IMR-90 (cell line): Measurements from ENCODE around the gene MGAT5. TPM values are rescaled to one million over a fixed set of nuclear protein-coding genes. Genes with fewer than 3 reads are reported as not detected.

Experiments used
- ATAC-seq: fragments of 200-7000 bp; cut with Tn5 transposase; 2 replicates; pipeline ENCODE4 v1.9.1; 2020; ENCODE audit warnings: low read depth, mild to moderate bottlenecking, moderate library complexity
- BruUV-seq: library from RNA; stranded (reverse); fragments of 400-500 nt; replicated peaks from 2 replicates; lab custom pipeline; 2021; lab: Mats Ljungman, UMichigan
- CTCF ChIA-PET: fragments of 300-600 bp; formaldehyde crosslinking; extraction: SDS; loops from one replicate; lab custom pipeline; 2021; ENCODE audit warnings: antibody characterized with exemption; lab: Yijun Ruan, JAX
- POLR2A ChIA-PET: fragments of 300-600 bp; sonication (Branson Sonifier 250); formaldehyde crosslinking; loops from one replicate; lab custom pipeline; 2022; ENCODE audit warnings: antibody characterized with exemption; ENCODE audit not compliant: unreplicated experiment; lab: Charles Lee
- DNase-seq: peaks from one replicate; pipeline ENCODE4 v3.0.0; 2013
- H2AFZ ChIP-seq: replicated peaks from 2 replicates; pipeline ENCODE3; 2013; ENCODE audit warnings: low read length, mild to moderate bottlenecking; ENCODE audit not compliant: poor library complexity
- H2AK5ac ChIP-seq: 2 replicates; pipeline ENCODE4 v1.6.1; 2013; ENCODE audit warnings: low read depth, low read length, inconsistent platforms
- H2AK9ac ChIP-seq: replicated peaks from 2 replicates; pipeline ENCODE3; 2013; ENCODE audit warnings: mild to moderate bottlenecking, low read depth, low read length, moderate library complexity; ENCODE audit not compliant: poor library complexity
- H2BK120ac ChIP-seq: 2 replicates; pipeline ENCODE4 v1.6.1; 2013; ENCODE audit warnings: low read depth, low read length, inconsistent platforms
- H2BK15ac ChIP-seq: 3 replicates; pipeline ENCODE4 v1.6.1; 2013; ENCODE audit warnings: low read depth, low read length, inconsistent platforms
- H2BK20ac ChIP-seq: 2 replicates; pipeline ENCODE4 v1.6.1; 2013; ENCODE audit warnings: low read depth, mild to moderate bottlenecking, inconsistent platforms, low read length, moderate library complexity
- H2BK5ac ChIP-seq: 2 replicates; pipeline ENCODE4 v1.6.1; 2013; ENCODE audit warnings: mild to moderate bottlenecking, low read depth, low read length, inconsistent platforms; ENCODE audit not compliant: poor library complexity, severe bottlenecking
- H3K14ac ChIP-seq: replicated peaks from 2 replicates; pipeline ENCODE4 v1.6.1; 2013; ENCODE audit warnings: low read depth, low read length, inconsistent platforms
- H3K18ac ChIP-seq: 2 replicates; pipeline ENCODE4 v1.6.1; 2013; ENCODE audit warnings: low read depth, low read length, control low read depth
- H3K23ac ChIP-seq: 2 replicates; pipeline ENCODE4 v1.6.1; 2013; ENCODE audit warnings: low read depth, low read length, inconsistent platforms
- H3K27ac ChIP-seq: 2 replicates; pipeline ENCODE4 v1.5.1; 2013; ENCODE audit warnings: mild to moderate bottlenecking, control low read depth, low read length; ENCODE audit not compliant: insufficient read depth
- H3K27me3 ChIP-seq: 2 replicates; pipeline ENCODE4 v1.6.1; 2013; ENCODE audit warnings: low read length; ENCODE audit not compliant: control insufficient read depth, insufficient read depth
- H3K36me3 ChIP-seq: 2 replicates; pipeline ENCODE4 v1.6.1; 2013; ENCODE audit warnings: low read length, mixed read lengths; ENCODE audit not compliant: control insufficient read depth, insufficient read depth
- H3K4ac ChIP-seq: 2 replicates; pipeline ENCODE4 v1.6.1; 2013; ENCODE audit warnings: low read depth, low read length, inconsistent platforms
- H3K4me1 ChIP-seq: 2 replicates; pipeline ENCODE4 v1.6.1; 2013; ENCODE audit warnings: low read length, mixed read lengths; ENCODE audit not compliant: control insufficient read depth, insufficient read depth
- H3K4me2 ChIP-seq: 2 replicates; pipeline ENCODE4 v1.6.1; 2013; ENCODE audit warnings: low read depth, mild to moderate bottlenecking, control low read depth, low read length, moderate library complexity
- H3K4me3 ChIP-seq: 2 replicates; pipeline ENCODE4 v1.5.1; 2013; ENCODE audit warnings: low read depth, mild to moderate bottlenecking, control low read depth, low read length, moderate library complexity; ENCODE audit not compliant: insufficient read depth
- H3K56ac ChIP-seq: 2 replicates; pipeline ENCODE4 v1.6.1; 2013; ENCODE audit warnings: low read length, inconsistent platforms; ENCODE audit not compliant: insufficient read depth; ENCODE audit errors: extremely low read depth
- H3K79me1 ChIP-seq, 2 experiments: 2 replicates each; pipeline ENCODE4 v1.6.1; 2013; ENCODE audit warnings: low read length in 2 of 2, inconsistent platforms in 1 of 2, low read depth in 1 of 2
- H3K9ac ChIP-seq: 2 replicates; pipeline ENCODE4 v1.6.1; 2013; ENCODE audit warnings: low read depth, low read length, control low read depth
- H3K9me1 ChIP-seq: 2 replicates; pipeline ENCODE4 v1.6.1; 2013; ENCODE audit warnings: low read length, inconsistent platforms; ENCODE audit not compliant: insufficient read depth
- H3K9me3 ChIP-seq: 2 replicates; pipeline ENCODE4 v1.6.1; 2013; ENCODE audit warnings: low read length; ENCODE audit not compliant: control insufficient read depth, insufficient read depth
- H4K20me1 ChIP-seq: 2 replicates; pipeline ENCODE4 v1.6.1; 2013; ENCODE audit warnings: low read length, inconsistent platforms; ENCODE audit not compliant: insufficient read depth
- H4K5ac ChIP-seq: 2 replicates; pipeline ENCODE4 v1.6.1; 2013; ENCODE audit warnings: mild to moderate bottlenecking, low read depth, low read length, control low read depth
- H4K8ac ChIP-seq, 2 experiments: 2 replicates each; pipeline ENCODE4 v1.6.1; 2013; ENCODE audit warnings: low read depth in 2 of 2, low read length in 2 of 2, control low read depth in 1 of 2, inconsistent platforms in 1 of 2
- H4K91ac ChIP-seq: 2 replicates; pipeline ENCODE4 v1.6.1; 2013; ENCODE audit warnings: low read depth, low read length, inconsistent platforms; ENCODE audit not compliant: insufficient read depth
- CEBPB ChIP-seq: IDR thresholded peaks from 2 replicates; pipeline ENCODE4 v1.6.1; 2012; ENCODE audit warnings: low read depth, low read length, improper control_type of control experiment
- CHD1 ChIP-seq: IDR thresholded peaks from 2 replicates; pipeline ENCODE4 v1.6.1; 2012; ENCODE audit warnings: low read depth, low read length, improper control_type of control experiment
- ELK1 ChIP-seq: fragments of 150-350 bp; IDR thresholded peaks from 2 replicates; pipeline ENCODE4 v1.6.1; 2016; ENCODE audit warnings: low read depth, mild to moderate bottlenecking, low read length, moderate library complexity, borderline replicate concordance
- FOS ChIP-seq: fragments of 150-350 bp; IDR thresholded peaks from 2 replicates; pipeline ENCODE4 v1.6.1; 2016; ENCODE audit warnings: low read depth, low read length
- MAFK ChIP-seq: IDR thresholded peaks from 2 replicates; pipeline ENCODE4 v1.6.1; 2012; ENCODE audit warnings: low read depth, low read length, improper control_type of control experiment
- MAZ ChIP-seq: IDR thresholded peaks from 2 replicates; pipeline ENCODE4 v1.6.1; 2012; ENCODE audit warnings: low read depth, mild to moderate bottlenecking, low read length, improper control_type of control experiment, moderate library complexity, borderline replicate concordance
- MXI1 ChIP-seq: IDR thresholded peaks from 2 replicates; pipeline ENCODE4 v1.6.1; 2012; ENCODE audit warnings: low read depth, mild to moderate bottlenecking, low read length, moderate library complexity, borderline replicate concordance
- NFE2L2 ChIP-seq: fragments of 150-350 bp; IDR thresholded peaks from 2 replicates; pipeline ENCODE4 v1.6.1; 2016; ENCODE audit warnings: low read depth, mild to moderate bottlenecking, low read length
- POLR2A ChIP-seq: IDR thresholded peaks from 2 replicates; pipeline ENCODE4 v1.6.1; 2012; ENCODE audit warnings: mild to moderate bottlenecking, low read depth, low read length
- RAD21 ChIP-seq: IDR thresholded peaks from 2 replicates; pipeline ENCODE4 v1.6.1; 2012; ENCODE audit warnings: low read length, improper control_type of control experiment
- RCOR1 ChIP-seq: IDR thresholded peaks from 2 replicates; pipeline ENCODE4 v1.6.1; 2012; ENCODE audit warnings: mild to moderate bottlenecking, low read length, improper control_type of control experiment; ENCODE audit not compliant: insufficient replicate concordance
- RFX5 ChIP-seq: IDR thresholded peaks from 2 replicates; pipeline ENCODE4 v1.8.0; 2012; ENCODE audit warnings: low read depth, mild to moderate bottlenecking, low read length, moderate library complexity
- USF2 ChIP-seq: fragments of 150-350 bp; IDR thresholded peaks from 2 replicates; pipeline ENCODE4 v1.6.1; 2017; ENCODE audit warnings: mild to moderate bottlenecking, antibody characterized with exemption, low read length, low read depth
- WGBS, 2 experiments: methylation state at CpG; one replicate each; pipeline versions ENCODE4 v1.1.5 to v1.1.7; 2013; ENCODE audit warnings: missing lambda C conversion rate in 2 of 2; ENCODE audit not compliant: insufficient read length in 1 of 2; ENCODE audit errors: extremely low coverage in 2 of 2; 5-methylcytosine and 5-hydroxymethylcytosine counted together
- dilution Hi-C: fragments of 300-500 bp; cut with HindIII; formaldehyde crosslinking; loops from one replicate; pipeline ENCODE4 v1.14.3; 2018; ENCODE audit warnings: low sequenced_read_pairs; ENCODE audit not compliant: unreplicated experiment
- in situ Hi-C: fragments of 300-500 bp; cut with MboI; formaldehyde crosslinking; loops from 3 replicates; pipeline ENCODE4 v1.14.3; 2019; ENCODE audit warnings: low sequenced_read_pairs, inconsistent platforms, mixed read lengths
- intact Hi-C: fragments of 100-400 bp; cut with micrococcal nuclease; formaldehyde crosslinking; loops from 2 replicates; pipeline ENCODE4 v1.10.0; 2022
- polyA plus RNA-seq, 3 experiments: library from polyadenylated mRNA; depleted of rRNA; stranded (reverse); fragments of >200 nt; gene quantifications; 2 replicates each; pipeline ENCODE4 v1.2.3, GENCODE V29; 2012; ENCODE audit warnings: low replicate concordance in 1 of 3
- total RNA-seq: library from RNA; depleted of rRNA; stranded (reverse); fragments of >200 nt; gene quantifications from 2 replicates; pipeline ENCODE4 v1.2.3, GENCODE V29; 2012

Gene MGAT5
- total and polyA plus RNA-seq, 2 of the 4 experiments (the other 2 are of a cell fraction): 22.9 to 59.9 TPM

GRCh38 chr2:134244587-134244986 is 9.3 kb upstream of the MGAT5 start:
- Histone ChIP-seq H3K23ac (0 out of 2 replicates have a peak overlapping the region, but pooled peaks have one; percentile 0), H3K56ac (no peak overlapping the region), H2BK15ac (peak overlapping the region; percentile 16; the same call in 1 of the 3 replicates), H3K4me3 (no peak overlapping the region), H3K79me1 (peaks cover 28 to 70% of the 10 kb centered on the region in 2 experiments), H3K9ac (no peak overlapping the region), H3K4me2 (no peak overlapping the region), H2AK5ac (peak overlapping the region; percentile 59; the same call in 1 of the 2 replicates), H3K9me3 (no peaks in the 10 kb centered on the region), H3K14ac (0 out of 2 replicates have a peak overlapping the region, but pooled peaks have one; percentile 22), H4K5ac (peak overlapping the region; percentile 17; the same call in 1 of the 2 replicates), H2BK20ac (no peak overlapping the region), H4K91ac (no peak overlapping the region; the same call in 1 of the 2 replicates), H3K36me3 (no peaks in the 10 kb centered on the region), H3K27ac (no peak overlapping the region), H2BK120ac (peak overlapping the region; percentile 61; the same call in 1 of the 2 replicates), H3K18ac (no peak overlapping the region), H4K20me1 (peaks cover 52% of the 10 kb centered on the region; the same call in 1 of the 2 replicates), H3K4me1 (peaks cover 11% of the 10 kb centered on the region), H3K27me3 (no peaks in the 10 kb centered on the region), H2BK5ac (no peak overlapping the region), H2AFZ (no peak overlapping the region), H3K4ac (peak overlapping the region; percentile 39; the same call in 1 of the 2 replicates), H4K8ac (peak overlapping the region in 1 of 2 experiments; percentile 3; a peak in 1 of 4 replicates), H2AK9ac (no peak overlapping the region), H3K9me1 (peaks cover 10% of the 10 kb centered on the region)
- intact Hi-C loops: loop anchor here (2.0 kb wide), 1 partner anchor 358 kb away; no protein-coding TSS in a partner anchor
- no peak for ATAC-seq
- dilution Hi-C loops: no loop called here
- ChIA-PET POLR2A (no interaction called here), CTCF (interaction anchor here (1.1 to 1.8 kb wide), 7 partner anchors 9 to 360 kb away, joined by 3 to 9 read pairs (median 4); partner anchors contain the start of gene MGAT5)
- in situ Hi-C loops: loop anchor here (25.0 kb wide), 1 partner anchor 357 kb away; no protein-coding TSS in a partner anchor
- BruUV-seq: no TSS peak
- WGBS, 2 experiments: no CpG with 5 or more reads among the region's 3 CpGs
- no peak for DNase-seq
- TF ChIP-seq MXI1: no peak
- no peak for TF ChIP-seq CHD1
- TF ChIP-seq RFX5: no peak
- TF ChIP-seq FOS: no peak
- no peak for TF ChIP-seq USF2
- TF ChIP-seq RCOR1: no peak
- no peak for TF ChIP-seq MAZ
- no peak for TF ChIP-seq POLR2A
- no peak for TF ChIP-seq RAD21
- no peak for TF ChIP-seq NFE2L2
- TF ChIP-seq ELK1: no peak
- no peak for TF ChIP-seq MAFK
- no peak for TF ChIP-seq CEBPB
